ENCODE results near the gene C5AR1. TPM values are rescaled to one million over a fixed set of nuclear protein-coding genes. Genes with fewer than 3 reads are reported as not detected.
A peak's percentile ranks its signal among the peaks of the same experiment; 100 is the strongest.
"Not testable (repeated sequence)": the region's sequence is repeated elsewhere in the genome, so short reads cannot be mapped to it uniquely, and the experiment has no call there.

Gene C5AR1
- total RNA-seq, 1 donor from 2014 or later = under 0.01 TPM

DNA sequence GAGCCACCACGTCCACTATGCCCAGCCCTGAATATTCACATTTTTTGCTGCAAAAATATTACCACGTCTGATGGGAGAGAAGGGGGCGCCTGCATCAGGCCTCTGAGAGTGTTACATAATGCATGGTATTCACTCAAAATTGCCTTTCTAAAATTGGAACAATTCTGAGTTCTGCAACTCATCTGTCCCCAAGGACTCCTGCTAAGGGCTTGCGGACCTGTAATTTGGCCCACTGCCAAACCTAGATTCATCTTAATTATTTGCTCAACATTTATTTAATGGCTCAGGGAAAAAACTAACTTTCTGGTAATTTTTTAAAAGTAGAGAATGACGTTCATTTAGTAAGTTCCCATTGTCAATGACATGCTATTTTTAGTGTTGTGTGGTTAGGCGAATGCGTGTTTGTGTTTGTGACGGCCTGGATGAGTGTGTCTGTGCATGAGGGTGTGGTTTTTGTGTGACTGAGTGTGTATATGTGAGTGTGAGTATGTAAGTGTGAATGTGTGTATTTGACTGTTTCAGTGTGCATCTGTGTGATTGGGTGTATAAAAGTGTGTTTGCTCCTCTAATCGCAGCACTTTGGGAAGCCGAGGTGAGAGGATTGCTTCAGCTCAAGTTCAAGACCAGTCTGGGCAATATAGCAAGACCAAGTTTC, 26.1 kb upstream of the C5AR1 start:
- DNase-seq (ENCODE audit: low spot score in 2 of 2) (no peak), FAIRE-seq (no peak)

DNA sequence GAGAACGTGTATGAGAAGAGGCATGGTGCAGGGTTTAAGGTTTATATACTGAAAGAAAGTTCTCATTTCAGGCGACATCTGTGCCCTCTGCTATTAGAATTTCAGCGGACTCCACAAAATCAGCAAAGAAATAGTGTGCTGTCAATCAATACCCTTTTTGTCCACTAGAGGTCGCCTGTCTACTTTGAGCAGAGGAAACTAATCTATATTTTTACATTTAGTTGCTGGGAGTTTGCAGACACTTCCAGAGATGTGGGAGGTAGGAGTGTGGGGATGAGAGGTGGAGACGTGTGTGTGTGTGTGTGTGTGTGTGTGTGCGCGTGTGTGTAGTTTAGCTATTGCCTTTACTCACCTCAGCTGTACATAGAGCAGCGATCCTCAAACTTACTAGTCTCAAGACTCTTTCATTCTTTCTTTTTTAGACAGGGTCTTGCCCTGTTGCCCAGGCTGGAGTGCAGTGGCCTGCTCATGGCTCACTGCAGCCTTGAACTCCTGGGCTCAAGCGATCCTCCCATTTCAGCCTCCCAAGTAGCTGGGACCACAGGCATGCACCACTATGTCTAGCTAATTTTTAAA, 25.2 kb upstream of the C5AR1 start:
- no peak for FAIRE-seq
- DNase-seq (ENCODE audit: low spot score in 2 of 2) = peak in 1 of 2 donors; percentile 34

GRCh38 chr19:47296036-47296435, 13.6 kb upstream of the C5AR1 start:
- DNase-seq (ENCODE audit: low spot score in 2 of 2) (peak; percentile 36 to 72), FAIRE-seq (no peak)

DNA sequence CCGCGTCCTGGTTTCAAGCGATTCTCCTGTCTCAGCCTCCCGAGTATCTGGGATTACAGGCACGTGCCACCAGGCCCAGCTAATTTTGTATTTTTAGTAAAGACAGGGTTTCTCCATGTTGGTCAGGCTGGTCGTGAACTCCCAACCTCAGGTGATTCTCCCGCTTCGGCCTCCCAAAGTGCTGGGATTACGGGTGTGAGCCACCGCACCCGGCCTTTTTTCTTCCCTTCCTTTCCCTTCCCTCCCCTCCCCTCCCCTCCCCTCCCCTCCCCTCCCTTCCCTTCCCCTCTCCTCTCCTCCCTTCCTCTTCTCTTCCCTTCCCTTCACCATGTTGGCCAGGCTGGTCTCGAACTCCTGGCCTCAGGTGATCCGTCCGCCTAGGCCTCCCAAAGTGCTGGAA, 8.8 kb upstream of the C5AR1 start:
- FAIRE-seq; DNase-seq (ENCODE audit: low spot score in 2 of 2): not testable (repeated sequence)

DNA sequence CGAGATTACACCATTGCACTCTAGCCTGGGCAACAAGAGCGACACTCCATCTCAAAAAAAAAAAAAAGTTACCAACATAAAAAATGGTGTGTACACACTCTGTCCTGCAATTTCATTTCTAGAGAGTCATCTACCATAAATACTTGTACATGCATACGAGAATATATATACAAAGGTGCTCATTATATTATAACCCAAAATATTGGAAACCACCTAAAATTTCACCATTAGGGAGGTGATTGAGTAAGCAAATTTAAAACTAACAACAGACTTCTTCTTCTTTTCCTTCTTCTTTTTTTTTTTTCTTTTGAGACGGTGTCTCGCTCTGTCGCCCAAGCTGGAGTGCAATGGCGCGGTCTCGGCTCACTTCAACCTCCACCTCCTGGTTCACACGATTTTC, 7.4 kb upstream of the C5AR1 start:
- FAIRE-seq = no peak
- no peak for DNase-seq (ENCODE audit: low spot score in 2 of 2)

DNA sequence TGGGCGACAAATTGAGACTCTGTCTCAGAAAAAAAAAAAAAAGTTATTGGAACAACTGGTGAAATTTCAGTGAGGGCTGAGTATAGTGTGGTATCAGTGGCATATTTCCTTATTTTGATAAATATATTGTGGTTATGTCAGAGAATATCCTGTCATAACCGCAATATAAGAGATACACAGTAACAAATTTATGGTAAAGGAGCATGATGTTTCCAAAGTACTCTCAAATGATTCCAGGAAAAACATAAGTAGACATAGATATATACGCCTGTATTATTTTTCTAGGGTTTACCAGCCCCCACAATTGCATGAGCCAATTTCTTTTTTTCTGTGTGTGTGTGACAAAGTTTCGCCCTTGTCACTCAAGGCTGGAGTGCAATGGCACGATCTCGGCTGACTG, 5.7 kb upstream of the C5AR1 start:
- no peak for FAIRE-seq
- DNase-seq (ENCODE audit: low spot score in 2 of 2) = no peak

GRCh38 chr19:47305309-47305751, 4.3 kb upstream of the C5AR1 start:
- peak in 1 of 2 donors; percentile 68 for DNase-seq (ENCODE audit: low spot score in 2 of 2)
- FAIRE-seq = no peak

DNA sequence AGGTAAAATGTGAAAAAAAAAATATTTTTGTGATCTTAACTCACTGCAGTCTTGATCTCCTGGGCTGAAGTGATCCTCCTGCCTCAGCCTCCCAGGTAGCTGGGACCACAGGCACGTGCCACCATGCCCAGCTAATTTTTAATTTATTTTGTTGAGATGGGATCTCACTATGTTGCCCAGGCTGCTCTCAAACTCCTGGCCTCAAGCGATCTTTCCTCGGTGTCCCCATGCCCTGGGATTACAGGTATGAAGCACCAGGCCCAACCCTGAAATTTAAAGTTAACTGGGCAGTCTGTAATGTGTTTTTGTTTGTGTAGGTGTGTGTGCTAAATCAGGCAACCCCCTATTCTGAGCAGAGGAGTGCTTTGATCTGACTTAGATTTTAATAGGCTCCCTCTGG, 3.4 kb upstream of the C5AR1 start:
- no peak for FAIRE-seq

DNA sequence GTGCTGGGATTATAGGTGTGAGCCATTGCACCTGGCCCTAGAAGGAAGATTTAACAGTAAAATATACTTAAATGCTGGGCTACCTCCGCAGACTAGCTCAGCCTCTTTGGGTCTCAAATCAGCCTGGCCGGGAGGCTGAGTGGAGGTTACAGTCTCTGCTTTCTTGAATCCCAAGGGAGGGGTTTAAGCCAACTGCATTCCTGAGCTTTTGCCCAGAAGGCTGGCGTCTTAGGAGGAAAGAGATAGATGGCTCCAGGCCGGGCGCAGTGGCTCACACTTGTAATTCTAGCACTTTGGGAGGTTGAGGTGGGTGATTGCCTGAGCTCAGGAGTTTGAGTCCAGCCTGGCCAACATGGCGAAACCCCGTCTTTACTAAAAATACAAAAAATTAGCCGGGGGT, 623 bp upstream of the C5AR1 start:
- DNase-seq (ENCODE audit: low spot score in 2 of 2) = no peak
- FAIRE-seq = no peak

More for the DNA sequence above, 3.4 kb upstream of the C5AR1 start:
- DNase-seq (ENCODE audit: low spot score in 2 of 2) = no peak

- DNase-seq (ENCODE audit: low spot score in 2 of 2) = no peak
- FAIRE-seq = no peak
Measured at GRCh38 chr19:47310323-47310722, 662 bp downstream of the C5AR1 start.

DNA sequence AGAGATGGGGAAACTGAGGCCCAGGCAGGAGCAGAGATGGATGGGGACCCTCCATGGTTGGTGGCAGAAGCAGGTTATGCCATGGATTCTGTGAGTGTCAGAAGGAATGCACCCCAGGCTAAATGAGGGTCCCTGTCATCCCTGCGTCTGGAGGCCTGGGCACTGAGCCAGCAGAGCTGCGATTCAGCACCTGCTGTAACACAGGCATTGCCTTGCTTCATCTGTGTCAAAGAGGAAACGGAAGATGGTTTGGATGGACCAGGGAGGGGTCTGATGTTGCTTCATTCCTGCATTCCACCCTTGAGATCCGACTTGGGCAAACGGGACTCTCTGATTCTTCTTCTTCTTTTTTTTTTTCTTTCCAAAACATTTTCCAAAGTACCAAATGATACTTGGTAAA, 1.2 kb downstream of the C5AR1 start:
- FAIRE-seq (no peak), DNase-seq (ENCODE audit: low spot score in 2 of 2) (no peak)

DNA sequence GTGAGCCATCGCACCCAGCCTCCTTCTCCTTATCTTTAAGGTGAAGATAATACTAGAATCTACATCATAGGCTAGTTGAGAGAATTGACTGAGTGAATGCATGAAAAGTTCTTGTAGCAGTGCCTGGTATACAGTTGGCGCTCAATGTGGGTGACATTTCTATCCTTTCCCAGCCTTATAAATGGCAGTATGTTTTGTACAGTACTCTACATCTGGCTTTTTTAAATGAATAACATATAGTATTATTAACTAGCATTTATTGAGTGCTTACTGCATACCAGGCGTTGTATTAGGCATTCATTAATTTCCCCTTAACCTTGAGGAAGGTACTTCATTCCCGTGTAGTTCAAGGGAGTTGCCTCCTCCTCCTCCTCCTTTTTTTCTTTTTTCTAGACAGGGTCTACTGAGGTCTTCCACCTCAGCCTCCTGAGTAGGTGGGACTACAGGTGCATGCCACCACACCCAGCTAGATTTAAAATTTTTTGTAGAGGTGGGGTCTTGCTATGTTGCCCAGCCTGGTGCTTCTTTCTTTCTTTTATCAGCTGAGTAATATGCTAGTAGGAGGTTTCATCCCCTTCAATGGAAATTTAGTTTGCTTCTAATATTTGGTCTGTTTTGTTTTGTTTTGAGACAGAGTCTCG, 2.8 kb downstream of the C5AR1 start:
- FAIRE-seq = no peak
- DNase-seq (ENCODE audit: low spot score in 2 of 2) = no peak

- no peak for FAIRE-seq
Measured at GRCh38 chr19:47313754-47314295, 4.2 kb downstream of the C5AR1 start.

DNA sequence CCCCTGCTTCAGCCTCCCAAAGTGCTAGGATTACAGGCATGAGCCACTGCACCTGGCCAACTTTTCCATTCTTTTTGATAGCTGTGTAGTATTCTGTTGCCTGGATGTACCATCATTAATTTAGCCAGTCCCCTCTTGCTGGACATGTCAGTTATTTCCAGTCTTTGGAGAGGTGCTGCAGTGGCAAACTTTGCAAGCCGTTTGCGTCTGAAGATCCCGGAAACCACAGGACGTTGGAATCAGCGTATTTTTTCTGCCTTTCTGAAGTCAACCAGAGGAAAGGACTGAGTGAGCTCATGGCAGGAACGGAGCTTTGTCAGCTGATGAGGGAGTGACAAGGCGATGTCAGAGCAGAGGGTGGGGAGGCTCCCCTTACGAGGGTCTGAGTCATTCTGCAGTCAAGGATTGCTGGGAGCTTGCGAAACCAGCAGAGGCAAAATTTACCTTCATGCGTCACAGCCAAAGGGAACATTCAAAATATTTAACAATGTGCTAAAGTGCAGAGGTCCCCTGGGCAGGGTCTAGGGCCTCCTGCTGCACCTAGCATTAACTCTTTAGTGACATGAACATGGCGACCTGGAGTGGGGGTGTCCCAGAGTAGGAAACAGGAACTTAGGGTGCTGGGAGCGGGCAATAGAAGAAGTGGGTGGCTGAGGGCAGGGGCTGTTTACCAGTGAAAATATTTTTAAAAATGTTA, 5.6 kb downstream of the C5AR1 start:
- no peak for DNase-seq (ENCODE audit: low spot score in 2 of 2)
- FAIRE-seq = no peak

More at GRCh38 chr19:47313754-47314295, 4.2 kb downstream of the C5AR1 start:
- no peak for DNase-seq (ENCODE audit: low spot score in 2 of 2)

- FAIRE-seq (no peak), DNase-seq (ENCODE audit: low spot score in 2 of 2) (no peak)
Measured at GRCh38 chr19:47316513-47316912, 6.9 kb downstream of the C5AR1 start.

DNA sequence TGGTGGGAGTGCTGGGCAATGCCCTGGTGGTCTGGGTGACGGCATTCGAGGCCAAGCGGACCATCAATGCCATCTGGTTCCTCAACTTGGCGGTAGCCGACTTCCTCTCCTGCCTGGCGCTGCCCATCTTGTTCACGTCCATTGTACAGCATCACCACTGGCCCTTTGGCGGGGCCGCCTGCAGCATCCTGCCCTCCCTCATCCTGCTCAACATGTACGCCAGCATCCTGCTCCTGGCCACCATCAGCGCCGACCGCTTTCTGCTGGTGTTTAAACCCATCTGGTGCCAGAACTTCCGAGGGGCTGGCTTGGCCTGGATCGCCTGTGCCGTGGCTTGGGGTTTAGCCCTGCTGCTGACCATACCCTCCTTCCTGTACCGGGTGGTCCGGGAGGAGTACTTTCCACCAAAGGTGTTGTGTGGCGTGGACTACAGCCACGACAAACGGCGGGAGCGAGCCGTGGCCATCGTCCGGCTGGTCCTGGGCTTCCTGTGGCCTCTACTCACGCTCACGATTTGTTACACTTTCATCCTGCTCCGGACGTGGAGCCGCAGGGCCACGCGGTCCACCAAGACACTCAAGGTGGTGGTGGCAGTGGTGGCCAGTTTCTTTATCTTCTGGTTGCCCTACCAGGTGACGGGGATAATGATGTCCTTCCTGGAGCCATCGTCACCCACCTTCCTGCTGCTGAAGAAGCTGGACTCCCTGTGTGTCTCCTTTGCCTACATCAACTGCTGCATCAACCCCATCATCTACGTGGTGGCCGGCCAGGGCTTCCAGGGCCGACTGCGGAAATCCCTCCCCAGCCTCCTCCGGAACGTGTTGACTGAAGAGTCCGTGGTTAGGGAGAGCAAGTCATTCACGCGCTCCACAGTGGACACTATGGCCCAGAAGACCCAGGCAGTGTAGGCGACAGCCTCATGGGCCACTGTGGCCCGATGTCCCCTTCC, 10.5 kb downstream of the C5AR1 start:
- no peak for DNase-seq (ENCODE audit: low spot score in 2 of 2)
- no peak for FAIRE-seq

GRCh38 chr19:47321630-47322029, 12.0 kb downstream of the C5AR1 start:
- DNase-seq (ENCODE audit: low spot score in 2 of 2) (no peak), FAIRE-seq (no peak)

GRCh38 chr19:47322058-47322457, 12.4 kb downstream of the C5AR1 start:
- no peak for DNase-seq (ENCODE audit: low spot score in 2 of 2)
- no peak for FAIRE-seq

DNA sequence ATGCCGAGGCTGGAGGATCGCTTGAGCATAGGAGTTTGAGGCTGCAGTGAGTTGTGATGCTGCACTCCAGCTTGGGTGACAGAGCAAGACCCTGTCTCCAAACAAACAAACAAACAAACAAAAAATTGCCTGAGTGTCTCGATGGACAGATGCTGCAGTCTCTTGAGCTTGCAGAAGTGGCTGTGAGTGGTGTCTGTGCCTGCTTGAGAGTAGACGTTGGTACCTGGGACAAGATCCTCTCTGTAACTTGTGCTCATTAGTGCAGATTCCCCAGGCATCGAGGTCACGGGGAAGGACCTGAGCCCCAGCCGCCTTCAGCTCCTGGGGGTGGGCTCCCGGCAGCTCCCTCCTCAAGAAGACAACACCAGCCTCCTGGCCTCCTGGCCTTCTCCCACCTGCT, 13.7 kb downstream of the C5AR1 start:
- DNase-seq (ENCODE audit: low spot score in 2 of 2) = no peak
- no peak for FAIRE-seq

- FAIRE-seq (no peak), DNase-seq (ENCODE audit: low spot score in 2 of 2) (no peak)
Measured at GRCh38 chr19:47323872-47324271, 14.2 kb downstream of the C5AR1 start.

Data from frontal cortex (tissue), 4 donors.